Cortex of kidney (tissue), 1 donor: ENCODE results near the gene SDC4.

Experiments used
- DNase-seq: peaks from one replicate; lab custom pipeline; 2025; lab: John Stamatoyannopoulos, UW

The SDC4 gene

DNA sequence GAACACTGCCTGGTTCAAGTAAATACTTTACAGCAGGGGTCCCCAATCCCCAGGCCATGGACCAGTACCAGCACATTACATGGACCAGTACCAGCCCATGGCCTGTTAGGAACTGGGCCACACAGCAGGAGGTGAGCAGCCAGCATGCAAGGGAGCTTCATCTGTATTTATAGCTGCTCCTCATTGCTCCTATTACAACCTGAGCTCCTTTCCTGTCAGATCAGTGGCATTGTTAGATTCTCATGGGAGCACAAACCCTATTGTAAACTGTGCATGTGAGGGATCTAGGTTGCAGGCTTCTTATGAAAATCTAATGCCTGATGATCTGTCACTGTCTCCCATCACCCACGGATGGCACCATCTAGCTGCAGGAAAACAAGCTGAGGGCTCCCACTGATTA is 53.6 kb downstream of the SDC4 start:
- no peak for DNase-seq

DNA sequence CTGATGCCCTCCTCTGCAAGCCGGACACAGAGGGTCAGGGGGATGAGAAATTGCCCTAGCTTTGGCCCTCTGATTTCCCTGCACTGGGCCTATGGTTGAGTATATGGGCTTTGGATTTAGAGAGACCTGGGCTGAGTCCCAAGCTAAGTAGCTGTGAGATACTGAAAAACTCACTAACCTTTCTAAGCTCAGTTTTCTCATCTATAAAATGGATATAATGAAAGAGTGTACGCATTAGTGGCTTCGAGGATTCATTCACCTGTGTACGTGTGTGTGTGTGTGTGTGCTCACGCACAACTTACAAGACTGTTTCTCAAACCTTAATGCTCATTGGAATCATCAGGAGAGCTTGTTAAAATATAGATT is 54.2 kb downstream of the SDC4 start:
- DNase-seq, result no peak

DNA sequence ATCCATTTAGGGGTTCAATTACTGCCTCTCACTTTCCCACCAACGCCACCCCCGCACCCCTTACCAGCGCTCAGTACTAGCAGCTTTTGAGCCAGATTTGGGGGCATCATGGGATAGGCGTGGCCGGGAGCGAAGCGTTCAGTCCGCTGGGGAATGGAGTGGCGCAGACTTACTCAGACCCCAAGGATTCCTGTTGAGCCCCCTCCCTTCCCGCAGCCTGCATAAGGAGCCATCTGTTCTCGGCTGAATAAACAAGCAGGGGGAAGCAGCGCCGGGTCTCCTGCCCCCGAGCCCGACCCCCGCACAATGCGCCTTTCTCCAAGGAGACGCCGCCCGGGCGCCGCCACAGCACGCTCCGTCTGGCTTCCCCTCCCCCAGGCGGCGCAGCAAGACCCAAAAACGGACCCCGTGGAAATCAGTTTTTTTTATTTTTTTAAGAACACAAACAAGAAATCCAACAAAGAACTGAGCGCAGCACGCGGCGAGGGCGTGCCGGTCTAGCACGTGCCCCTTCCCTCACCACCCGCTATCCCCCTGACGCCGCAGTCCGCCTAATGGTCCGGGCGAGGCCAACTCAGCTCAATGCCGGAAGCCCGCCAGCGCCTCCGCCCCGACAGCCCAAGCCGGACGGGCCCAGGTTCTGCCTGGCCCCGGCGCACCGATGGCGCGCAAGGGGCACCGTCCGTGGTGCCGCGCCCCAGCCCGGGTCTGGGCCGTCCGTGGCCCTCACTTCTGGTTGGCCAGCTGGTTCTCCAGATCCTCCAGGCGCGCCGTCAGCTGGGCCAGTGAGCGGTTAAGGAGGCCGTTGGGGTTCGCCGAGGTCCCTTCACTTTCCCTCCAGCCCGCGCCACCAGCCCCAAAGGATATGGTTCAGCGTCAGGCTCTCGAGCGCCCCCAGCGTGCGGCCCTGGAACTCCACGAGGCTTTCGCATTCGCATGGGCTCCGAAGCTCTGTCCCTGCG is 54.9 kb downstream of the SDC4 start:
- DNase-seq, result no peak

DNA sequence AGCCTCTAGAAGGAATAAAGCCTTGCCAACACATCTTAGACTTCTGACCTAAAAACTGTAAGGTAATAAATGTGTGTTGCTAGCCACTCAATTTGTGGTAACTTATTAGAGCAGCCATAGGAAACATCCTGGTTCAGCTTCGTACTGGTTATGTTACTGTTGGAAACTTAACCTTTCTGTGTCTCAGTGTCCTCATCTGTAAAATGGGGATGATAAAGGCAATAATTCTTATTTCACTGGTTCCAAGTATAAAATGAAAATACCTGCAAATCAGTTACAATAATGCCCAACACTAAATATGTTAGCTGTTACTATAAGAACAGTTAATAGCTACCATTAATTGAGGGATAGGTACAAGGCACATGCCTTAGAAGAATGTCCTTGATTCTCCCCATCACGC is 55.9 kb downstream of the SDC4 start:
- no peak for DNase-seq

DNA sequence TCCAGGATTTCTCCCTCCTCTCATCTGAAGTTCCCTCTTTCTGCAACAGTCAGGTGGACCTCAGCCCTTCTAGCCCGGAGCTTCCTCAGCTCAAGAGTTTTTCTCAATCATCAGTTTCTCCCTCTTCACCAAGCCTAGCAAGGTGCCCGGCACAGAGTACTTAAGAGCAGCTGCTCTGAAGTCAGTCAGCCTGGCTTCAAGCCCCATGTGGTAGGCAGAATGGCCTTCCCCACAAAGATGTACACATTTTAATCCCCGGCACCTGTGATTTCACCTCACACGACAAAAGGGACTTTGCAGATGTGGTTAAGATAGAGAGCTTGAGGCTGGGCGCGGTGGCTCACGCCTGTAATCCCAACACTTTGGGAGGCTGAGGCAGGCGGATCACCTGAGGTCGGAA is 56.7 kb downstream of the SDC4 start:
- no peak for DNase-seq

DNA sequence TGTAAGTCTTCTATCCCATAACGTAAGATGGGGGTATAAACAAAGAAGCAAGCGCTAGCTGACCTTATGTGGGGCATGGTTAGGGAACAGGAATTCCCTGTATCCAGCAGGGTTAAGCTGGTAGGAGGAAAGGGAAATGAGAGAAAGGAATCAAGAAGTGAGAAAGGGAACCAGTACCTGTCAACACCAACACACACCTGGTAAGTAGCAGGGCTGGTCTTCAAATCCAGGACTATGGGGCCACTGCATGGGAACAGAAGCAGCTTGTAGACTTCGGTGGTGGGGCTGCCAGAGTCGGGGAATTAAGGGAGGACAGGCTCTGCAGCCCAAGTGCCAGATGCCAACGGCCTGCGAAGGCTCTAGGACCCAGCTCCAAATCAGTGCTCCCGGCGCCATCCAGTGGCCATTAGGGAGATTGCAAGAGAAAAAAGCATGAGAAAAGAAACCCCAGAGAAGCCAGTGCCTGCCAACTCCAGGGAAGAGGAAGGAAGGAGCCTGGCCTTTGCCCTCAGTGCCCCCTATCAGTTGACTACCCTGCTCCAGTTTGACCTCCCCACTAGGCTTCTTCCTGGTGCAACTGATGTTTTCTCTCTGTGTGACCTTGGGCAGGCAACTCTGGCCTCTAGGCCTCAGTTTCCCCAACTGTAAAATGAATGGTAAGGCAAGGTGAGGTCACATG is 57.4 kb downstream of the SDC4 start:
- no peak for DNase-seq

DNA sequence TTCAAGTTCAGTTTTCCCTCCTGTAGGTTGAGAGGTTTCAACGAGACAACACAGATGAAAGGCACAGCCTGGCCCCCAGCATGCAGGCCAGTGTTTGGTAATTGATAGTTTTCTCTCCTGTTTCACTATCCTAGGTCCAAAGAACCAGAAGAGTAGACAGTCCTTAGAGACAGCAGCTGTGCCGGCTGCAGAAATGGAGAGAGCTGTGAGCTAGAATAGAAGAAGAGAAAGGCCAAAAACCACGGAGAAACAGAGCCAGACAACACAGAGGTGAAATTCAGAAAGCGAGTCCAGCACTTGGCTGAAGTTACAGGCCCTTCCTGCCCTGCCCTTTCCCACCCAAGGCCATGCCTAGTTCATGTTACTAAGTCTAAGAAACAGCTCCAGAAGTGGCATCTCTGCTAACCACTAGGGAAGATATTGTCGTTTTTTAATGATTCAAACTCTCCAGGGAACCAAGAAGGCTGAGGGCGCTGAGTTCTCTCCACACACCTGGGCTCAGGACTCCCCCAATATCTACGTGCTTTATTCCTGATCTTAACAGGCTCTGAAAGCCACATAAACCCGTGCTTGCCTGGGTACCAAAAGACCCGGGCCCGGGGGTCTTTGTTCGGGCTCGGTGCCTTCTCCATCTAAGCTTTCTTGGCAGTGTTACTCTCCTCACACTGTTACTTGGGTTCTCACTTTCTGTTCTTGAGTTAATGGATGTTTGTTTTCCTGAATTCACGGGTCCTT is 58.1 kb downstream of the SDC4 start:
- no peak for DNase-seq

DNA sequence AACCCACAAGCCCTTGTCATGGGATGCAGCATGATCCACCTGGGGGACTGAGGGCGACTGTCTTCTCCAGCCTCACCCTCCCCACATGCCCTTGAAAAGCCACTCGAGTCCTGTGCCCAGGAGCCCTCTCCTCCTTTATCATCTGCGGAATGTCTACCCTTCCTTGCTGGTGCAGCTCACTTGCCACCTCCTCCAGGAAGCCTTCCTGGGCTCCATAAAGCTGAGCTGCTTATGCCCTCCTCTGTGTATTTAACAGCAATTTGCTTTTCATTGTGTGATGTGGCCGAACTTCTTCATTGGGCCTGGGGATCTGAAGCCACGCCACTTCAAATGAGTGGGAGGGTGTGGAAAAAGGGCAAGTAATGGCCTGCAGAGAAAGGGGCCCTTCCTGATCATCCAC is 59.4 kb downstream of the SDC4 start:
- no peak for DNase-seq

DNA sequence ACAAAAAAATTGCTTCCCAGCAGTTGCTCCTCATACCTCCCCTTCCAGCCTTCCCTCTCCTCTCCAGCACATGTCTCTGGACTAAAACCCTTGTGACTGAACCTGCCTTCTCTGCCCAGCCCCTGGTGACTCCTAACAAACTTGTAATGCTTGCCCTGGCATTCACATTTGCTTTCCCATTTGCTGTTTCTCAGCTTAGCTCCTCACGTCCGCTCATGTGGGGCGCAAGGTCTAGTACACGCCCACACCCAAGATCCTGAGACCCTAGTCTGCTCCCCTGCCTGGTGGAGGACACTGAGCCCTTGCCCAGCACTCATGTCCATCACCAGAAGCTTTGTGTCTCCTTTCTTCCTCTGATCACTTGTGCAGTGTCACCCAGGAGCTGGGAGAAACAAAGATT is 59.8 kb downstream of the SDC4 start:
- no peak for DNase-seq

DNA sequence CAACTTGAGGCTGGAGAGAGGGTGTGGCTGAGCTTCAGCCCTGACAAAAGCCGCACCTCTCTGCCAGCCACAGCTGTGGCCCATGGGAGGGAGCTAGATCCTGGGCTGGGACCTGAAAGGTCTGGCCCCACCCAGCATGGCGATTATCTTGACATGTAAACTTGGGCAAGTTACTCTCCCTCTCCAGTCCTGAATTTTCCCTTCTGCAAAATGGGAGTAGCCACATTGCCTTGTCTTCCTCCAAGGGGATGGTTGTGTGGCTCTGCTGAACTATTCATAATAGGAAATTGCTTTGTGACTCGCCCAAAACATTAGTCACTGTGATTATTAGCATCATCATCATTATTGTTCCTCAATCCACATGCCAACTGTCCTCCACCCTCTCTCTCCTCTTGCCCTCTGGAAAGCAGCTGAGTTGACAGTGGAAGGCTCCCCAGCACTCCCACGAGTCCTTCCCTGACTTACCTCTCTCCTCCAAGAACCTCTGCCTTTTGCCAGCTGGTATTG is 64.6 kb downstream of the SDC4 start:
- DNase-seq, result no peak

DNA sequence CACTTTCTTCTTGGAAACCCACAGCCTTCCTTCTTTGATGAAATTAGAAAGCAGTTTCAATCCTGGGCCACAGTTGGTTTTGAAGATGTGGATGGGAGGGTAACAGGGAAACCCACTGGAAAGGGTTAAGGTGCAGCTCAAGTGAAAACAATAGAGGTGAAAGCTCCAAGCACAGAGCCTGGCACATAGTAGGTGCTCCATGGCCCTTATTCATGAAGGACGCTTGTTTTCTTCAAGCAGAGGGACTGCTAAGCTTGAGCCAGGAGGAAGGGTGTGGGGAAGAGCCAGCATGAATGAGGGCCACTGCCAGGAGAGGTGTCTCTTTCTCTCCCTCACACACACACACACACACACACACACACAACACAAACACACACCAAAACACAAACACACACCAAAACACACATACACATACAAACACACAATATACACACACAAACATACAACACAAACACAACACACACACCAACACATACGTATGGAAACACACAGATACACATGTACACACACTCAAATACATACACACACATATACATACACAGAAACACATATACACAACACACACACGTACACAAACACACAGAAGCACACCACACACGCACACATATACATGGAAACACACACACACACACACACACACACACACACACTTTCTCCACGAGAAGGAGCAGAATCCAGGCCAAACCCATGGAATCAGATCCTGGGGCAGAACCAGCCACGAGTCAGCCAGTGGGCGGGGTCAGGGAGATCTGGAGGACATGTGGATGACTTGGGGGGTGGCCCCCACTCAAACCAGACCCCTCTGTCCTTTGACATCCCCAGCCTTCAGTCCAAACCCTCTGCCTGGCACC is 65.3 kb downstream of the SDC4 start:
- no peak for DNase-seq

DNA sequence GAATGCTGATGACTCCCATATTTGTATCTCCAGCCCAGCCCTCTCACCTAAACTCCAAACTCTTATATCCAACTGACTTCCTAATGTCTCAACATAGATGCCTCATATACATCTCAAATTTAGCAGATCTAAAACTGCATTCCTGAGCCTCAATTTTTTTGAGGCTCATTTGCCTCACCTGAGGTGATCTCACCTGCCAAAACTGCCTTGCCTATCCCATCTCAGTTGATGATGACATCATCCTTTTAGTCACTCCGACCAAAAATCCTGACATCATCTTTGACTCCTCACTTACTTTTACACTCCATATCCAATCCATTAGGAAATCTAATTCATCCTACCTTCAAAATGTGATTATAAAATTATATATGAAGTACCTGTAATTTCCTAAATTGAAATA is 68.2 kb downstream of the SDC4 start:
- no peak for DNase-seq

DNA sequence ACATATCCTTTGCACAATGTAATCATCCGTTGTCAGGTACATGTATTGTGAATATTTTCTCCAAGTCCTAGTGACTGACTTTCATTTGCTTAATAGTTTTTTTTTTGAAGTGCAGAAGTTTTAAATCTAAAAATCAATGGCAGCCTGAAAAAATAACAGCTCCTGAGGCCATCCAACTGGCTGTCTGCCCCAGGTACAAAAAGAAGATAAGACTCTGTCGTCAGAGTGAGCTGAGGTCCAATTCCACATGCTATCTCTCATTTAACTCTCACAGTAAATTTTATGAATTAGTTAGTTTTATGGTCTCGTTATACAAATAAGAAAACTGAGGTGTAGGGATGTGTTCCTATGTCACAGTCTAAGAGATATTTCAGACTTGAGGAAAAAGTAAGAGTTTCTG is 72.9 kb downstream of the SDC4 start:
- no peak for DNase-seq
